Measurements from ENCODE around the gene SIM2. TPM values are rescaled to one million over a fixed set of nuclear protein-coding genes. Genes with fewer than 3 reads are reported as not detected.

Gene SIM2
- total RNA-seq, 1 experiment from 2014 or later, result 23.9 TPM

DNA sequence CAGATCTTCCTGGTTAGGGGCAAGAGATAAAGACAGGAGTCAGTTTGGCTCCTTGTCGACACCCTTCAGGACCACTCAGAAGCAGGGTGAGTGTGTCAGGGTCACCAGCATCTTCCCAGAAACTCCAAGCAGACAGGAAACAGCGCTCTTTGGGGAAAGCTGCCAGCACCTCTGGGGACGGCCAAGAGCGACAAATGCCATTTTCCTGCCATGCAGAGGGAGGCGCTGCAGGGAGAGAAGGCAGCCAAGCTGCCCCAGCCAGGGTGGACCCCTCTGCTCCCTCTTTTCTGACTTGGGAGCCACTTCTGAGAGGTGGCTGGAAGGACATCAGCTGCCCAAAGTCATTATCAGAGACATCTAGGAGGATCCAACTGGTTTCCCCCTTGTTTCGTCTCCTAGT is 29.0 kb downstream of the SIM2 start:
- Histone ChIP-seq H3K9me2 (ENCODE audit: insufficient read depth) (no peaks in the 10 kb centered on the region), H3K4me3 (replicated peaks in 1 of 2; ENCODE audit: low read depth in 1 of 2, low read length in 2 of 2) (no peak overlapping the region), H4K20me1 (ENCODE audit: insufficient read depth) (no peaks in the 10 kb centered on the region), H3K4me1 (ENCODE audit: control insufficient read depth in 1 of 2, insufficient read depth in 2 of 2, low read length in 2 of 2) (no peaks in the 10 kb centered on the region), H3K9me3 (ENCODE audit: control insufficient read depth in 1 of 2, insufficient read depth in 1 of 2, low read depth in 1 of 2, low read length in 2 of 2) (no peaks in the 10 kb centered on the region), H3K27me3 (ENCODE audit: insufficient read depth, low read length) (no peaks in the 10 kb centered on the region), H3K36me3 (ENCODE audit: control insufficient read depth in 1 of 2, insufficient read depth in 2 of 2, low read length in 2 of 2) (no peaks in the 10 kb centered on the region), H3K9ac (ENCODE audit: low read length) (no peak overlapping the region), H3K79me2 (ENCODE audit: insufficient read depth, low read length) (no peaks in the 10 kb centered on the region), H3K4me2 (ENCODE audit: low read length) (no peak overlapping the region), H2AFZ (ENCODE audit: low read depth, low read length, poor library complexity, severe bottlenecking) (no peak overlapping the region), H3K27ac (ENCODE audit: low read depth, low read length) (no peak overlapping the region)
- ChIA-PET RAD21 (ENCODE audit: low non-redundant PET in 1 of 2, low total read pairs in 2 of 2, uncharacterized antibody in 2 of 2, unreplicated experiment in 2 of 2) (no interaction called here), CTCF (no interaction called here), POLR2A (no interaction called here)
- DNase-seq (ENCODE audit: low read depth, low spot score) (no peak), ATAC-seq (no peak)
- BruUV-seq (replicated peaks), result no TSS peak
- intact Hi-C loops (cut with micrococcal nuclease), result no loop called here
- TF ChIP-seq CBX3 (IDR thresholded peaks at IDR 0.05; ENCODE audit: low read depth) (no peak), CEBPB (IDR thresholded peaks at IDR 0.05; ENCODE audit: low read depth) (no peak), ZFX (IDR thresholded peaks at IDR 0.05) (no peak), TCF7L2 (IDR thresholded peaks at IDR 0.05; ENCODE audit: borderline replicate concordance, extremely low read depth, insufficient read depth, insufficient read length) (no peak)
- TF ChIP-seq, protein P1, sequence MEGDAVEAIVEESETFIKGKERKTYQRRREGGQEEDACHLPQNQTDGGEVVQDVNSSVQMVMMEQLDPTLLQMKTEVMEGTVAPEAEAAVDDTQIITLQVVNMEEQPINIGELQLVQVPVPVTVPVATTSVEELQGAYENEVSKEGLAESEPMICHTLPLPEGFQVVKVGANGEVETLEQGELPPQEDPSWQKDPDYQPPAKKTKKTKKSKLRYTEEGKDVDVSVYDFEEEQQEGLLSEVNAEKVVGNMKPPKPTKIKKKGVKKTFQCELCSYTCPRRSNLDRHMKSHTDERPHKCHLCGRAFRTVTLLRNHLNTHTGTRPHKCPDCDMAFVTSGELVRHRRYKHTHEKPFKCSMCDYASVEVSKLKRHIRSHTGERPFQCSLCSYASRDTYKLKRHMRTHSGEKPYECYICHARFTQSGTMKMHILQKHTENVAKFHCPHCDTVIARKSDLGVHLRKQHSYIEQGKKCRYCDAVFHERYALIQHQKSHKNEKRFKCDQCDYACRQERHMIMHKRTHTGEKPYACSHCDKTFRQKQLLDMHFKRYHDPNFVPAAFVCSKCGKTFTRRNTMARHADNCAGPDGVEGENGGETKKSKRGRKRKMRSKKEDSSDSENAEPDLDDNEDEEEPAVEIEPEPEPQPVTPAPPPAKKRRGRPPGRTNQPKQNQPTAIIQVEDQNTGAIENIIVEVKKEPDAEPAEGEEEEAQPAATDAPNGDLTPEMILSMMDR (IDR thresholded peaks at IDR 0.05 in 2 of 3, conservative IDR thresholded peaks at IDR 0.05 in 1 of 3; ENCODE audit: borderline replicate concordance in 1 of 3, insufficient read depth in 1 of 3, low read depth in 2 of 3, low read length in 2 of 3), result peak in 2 of 3 experiments; percentile 26 to 42; a peak in 2 of 6 replicates

DNA sequence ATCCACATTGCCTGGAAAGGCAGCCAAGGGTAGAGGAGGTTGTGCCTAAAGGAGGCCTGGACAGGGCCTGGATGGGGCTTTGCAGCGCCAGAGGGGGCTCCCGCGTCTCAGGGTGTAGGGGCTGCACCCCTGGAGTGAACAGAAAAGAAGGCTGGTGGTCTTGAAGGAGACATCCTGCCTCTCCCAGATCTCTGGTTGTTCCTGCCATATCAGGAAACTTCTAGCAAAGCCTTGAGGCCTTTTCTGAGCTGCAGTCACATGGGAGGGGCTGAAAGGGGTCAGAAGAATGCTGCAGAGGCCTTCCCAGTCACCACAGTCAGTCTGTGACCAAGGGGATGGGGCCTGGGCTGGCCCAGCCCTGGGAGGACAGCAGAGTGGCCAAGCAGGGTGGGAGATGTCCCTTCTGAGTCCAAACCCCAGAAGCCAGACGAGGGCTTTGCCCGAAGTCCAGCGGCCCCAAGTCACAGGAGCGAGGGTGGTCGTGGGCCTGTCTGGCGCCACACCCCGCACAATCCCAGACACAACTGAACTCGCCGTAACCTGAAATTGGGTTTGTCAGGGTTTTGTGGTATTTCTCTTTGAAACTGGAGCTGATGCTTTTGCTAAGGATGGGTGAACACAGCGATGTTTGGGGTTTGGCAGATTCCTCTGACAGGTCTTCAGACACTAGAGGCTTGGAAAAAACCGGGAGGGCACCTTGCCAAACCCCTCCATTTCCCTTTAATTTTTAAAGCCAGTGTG is 29.6 kb downstream of the SIM2 start:
- H3K27ac ChIP-seq (ENCODE audit: low read depth, low read length), result no peak overlapping the region
- TF ChIP-seq, protein P2, sequence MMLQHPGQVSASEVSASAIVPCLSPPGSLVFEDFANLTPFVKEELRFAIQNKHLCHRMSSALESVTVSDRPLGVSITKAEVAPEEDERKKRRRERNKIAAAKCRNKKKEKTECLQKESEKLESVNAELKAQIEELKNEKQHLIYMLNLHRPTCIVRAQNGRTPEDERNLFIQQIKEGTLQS (IDR thresholded peaks at IDR 0.05), result no peak
- no peak for TF ChIP-seq JUND (IDR thresholded peaks at IDR 0.05)
- no peak for TF ChIP-seq EZH2phosphoT487 (IDR thresholded peaks at IDR 0.05; ENCODE audit: borderline replicate concordance)
- TF ChIP-seq ELF1 (IDR thresholded peaks at IDR 0.05; ENCODE audit: borderline replicate concordance, low read depth), result no peak
- TF ChIP-seq SIN3A (IDR thresholded peaks at IDR 0.05; ENCODE audit: low read depth), result no peak
- H3K9ac ChIP-seq (ENCODE audit: low read length), result no peak overlapping the region
- ChIA-PET RAD21 (ENCODE audit: low non-redundant PET in 1 of 2, low total read pairs in 2 of 2, uncharacterized antibody in 2 of 2, unreplicated experiment in 2 of 2) (no interaction called here), CTCF (no interaction called here), POLR2A (no interaction called here)
- no peaks in the 10 kb centered on the region for H4K20me1 ChIP-seq (ENCODE audit: insufficient read depth)
- no peak overlapping the region for H3K4me3 ChIP-seq (replicated peaks in 1 of 2; ENCODE audit: low read depth in 1 of 2, low read length in 2 of 2)
- H2AFZ ChIP-seq (ENCODE audit: low read depth, low read length, poor library complexity, severe bottlenecking), result no peak overlapping the region
- H3K36me3 ChIP-seq (ENCODE audit: control insufficient read depth in 1 of 2, insufficient read depth in 2 of 2, low read length in 2 of 2), result no peaks in the 10 kb centered on the region
- no peak overlapping the region for H3K4me2 ChIP-seq (ENCODE audit: low read length)
- no peaks in the 10 kb centered on the region for H3K9me2 ChIP-seq (ENCODE audit: insufficient read depth)
- no TSS peak for BruUV-seq (replicated peaks)
- H3K4me1 ChIP-seq (ENCODE audit: control insufficient read depth in 1 of 2, insufficient read depth in 2 of 2, low read length in 2 of 2), result no peaks in the 10 kb centered on the region
- no peaks in the 10 kb centered on the region for H3K79me2 ChIP-seq (ENCODE audit: insufficient read depth, low read length)
- H3K27me3 ChIP-seq (ENCODE audit: insufficient read depth, low read length), result no peaks in the 10 kb centered on the region
- ATAC-seq (no peak), DNase-seq (ENCODE audit: low read depth, low spot score) (no peak)
- no peaks in the 10 kb centered on the region for H3K9me3 ChIP-seq (ENCODE audit: control insufficient read depth in 1 of 2, insufficient read depth in 1 of 2, low read depth in 1 of 2, low read length in 2 of 2)
- intact Hi-C loops (cut with micrococcal nuclease), result no loop called here
